Measurements from ENCODE around the gene RAB28.

DNA sequence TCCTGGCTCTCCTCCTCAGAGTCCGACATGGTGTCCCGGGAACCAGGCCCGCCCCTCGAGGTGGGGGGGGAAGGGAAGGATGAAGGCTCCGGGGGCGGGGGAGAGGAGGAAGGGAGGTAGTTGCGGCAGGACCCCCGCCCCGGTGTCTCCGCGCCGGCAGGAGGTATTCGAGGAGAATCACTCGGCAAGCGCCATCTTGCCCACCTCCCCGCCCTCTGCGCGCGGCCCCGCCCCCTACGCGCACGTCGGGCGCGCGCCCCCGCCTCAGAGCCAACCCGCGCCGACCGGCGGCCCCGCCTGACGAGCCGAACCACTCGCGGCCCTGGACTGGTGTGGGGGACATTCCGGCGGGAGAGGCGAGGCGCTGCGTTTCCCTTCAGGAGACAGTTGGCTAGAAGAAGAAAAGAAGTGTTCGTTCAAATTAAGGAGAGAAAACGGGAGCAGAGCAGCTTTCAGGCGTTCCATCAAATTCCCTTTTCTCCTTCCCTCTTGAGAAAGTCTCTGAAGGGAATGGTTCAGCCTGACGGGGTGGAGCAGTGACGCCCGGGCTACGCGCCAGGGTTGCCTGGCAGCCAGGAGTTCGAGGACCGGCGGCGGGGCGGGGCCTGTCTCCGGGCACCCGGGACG is at the start of gene RAB28:
- TF ChIP-seq, protein P1, sequence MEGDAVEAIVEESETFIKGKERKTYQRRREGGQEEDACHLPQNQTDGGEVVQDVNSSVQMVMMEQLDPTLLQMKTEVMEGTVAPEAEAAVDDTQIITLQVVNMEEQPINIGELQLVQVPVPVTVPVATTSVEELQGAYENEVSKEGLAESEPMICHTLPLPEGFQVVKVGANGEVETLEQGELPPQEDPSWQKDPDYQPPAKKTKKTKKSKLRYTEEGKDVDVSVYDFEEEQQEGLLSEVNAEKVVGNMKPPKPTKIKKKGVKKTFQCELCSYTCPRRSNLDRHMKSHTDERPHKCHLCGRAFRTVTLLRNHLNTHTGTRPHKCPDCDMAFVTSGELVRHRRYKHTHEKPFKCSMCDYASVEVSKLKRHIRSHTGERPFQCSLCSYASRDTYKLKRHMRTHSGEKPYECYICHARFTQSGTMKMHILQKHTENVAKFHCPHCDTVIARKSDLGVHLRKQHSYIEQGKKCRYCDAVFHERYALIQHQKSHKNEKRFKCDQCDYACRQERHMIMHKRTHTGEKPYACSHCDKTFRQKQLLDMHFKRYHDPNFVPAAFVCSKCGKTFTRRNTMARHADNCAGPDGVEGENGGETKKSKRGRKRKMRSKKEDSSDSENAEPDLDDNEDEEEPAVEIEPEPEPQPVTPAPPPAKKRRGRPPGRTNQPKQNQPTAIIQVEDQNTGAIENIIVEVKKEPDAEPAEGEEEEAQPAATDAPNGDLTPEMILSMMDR (IDR thresholded peaks at IDR 0.05; ENCODE audit: insufficient read depth, low read depth, low read length) = no peak
- no peak for TF ChIP-seq EZH2 (IDR thresholded peaks at IDR 0.05; ENCODE audit: insufficient read depth, low read length)
